ENCODE measurements around the gene MUSTN1.

MUSTN1 gene

GRCh38 chr3:52822363-52822762 lies 12.5 kb downstream of the MUSTN1 start:
- H3K27me3 ChIP-seq (ENCODE audit: insufficient read depth, low read length): no peaks in the 10 kb centered on the region
- no peak overlapping the region for H3K4me2 ChIP-seq (ENCODE audit: low read length)
- no peaks in the 10 kb centered on the region for H3K9me2 ChIP-seq (ENCODE audit: low read depth, low read length)
- H3K9me3 ChIP-seq (ENCODE audit: low read length): no peaks in the 10 kb centered on the region
- H3K79me2 ChIP-seq (ENCODE audit: insufficient read depth, low read length): no peaks in the 10 kb centered on the region
- TF ChIP-seq EZH2 (IDR thresholded peaks at IDR 0.05; ENCODE audit: borderline replicate concordance, low read length): no peak
- H3K4me1 ChIP-seq (ENCODE audit: insufficient read depth, low read length, severe bottlenecking): no peaks in the 10 kb centered on the region
- no peak overlapping the region for H3K9ac ChIP-seq (ENCODE audit: low read length)
- H3K36me3 ChIP-seq (ENCODE audit: insufficient read depth, low read length): no peaks in the 10 kb centered on the region
- no peak overlapping the region for H3K4me3 ChIP-seq (ENCODE audit: low read depth, low read length, poor library complexity, severe bottlenecking)
- H3F3A ChIP-seq (ENCODE audit: insufficient read depth, low read length): no peaks in the 10 kb centered on the region
- no peaks in the 10 kb centered on the region for H4K20me1 ChIP-seq (ENCODE audit: insufficient read depth, low read length)
- no peak overlapping the region for H3K27ac ChIP-seq (ENCODE audit: low read depth, low read length, poor library complexity, severe bottlenecking)
- H2AFZ ChIP-seq (ENCODE audit: low read length): no peak overlapping the region

DNA sequence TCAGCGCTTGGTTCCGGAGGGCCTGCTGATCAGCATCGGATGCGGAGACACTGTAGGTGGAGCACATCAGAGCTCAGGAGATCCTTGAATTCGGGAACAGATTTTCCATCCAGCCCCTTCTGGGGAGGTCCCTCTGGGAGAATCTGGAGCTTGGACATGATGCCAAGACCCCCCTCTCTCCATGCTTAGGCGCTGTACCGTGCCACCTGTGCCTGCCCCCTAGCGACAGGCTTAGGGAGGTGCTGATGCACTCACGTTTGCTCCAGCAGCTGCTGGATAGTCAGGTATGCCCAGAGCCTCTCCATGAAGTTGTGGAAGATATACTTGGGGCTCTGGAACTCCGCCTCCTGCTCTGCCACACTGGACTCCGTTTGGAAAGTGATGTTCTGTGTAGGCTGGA lies 14.1 kb downstream of the MUSTN1 start:
- Histone ChIP-seq H3K27me3 (ENCODE audit: insufficient read depth, low read length) (no peaks in the 10 kb centered on the region), H3K36me3 (ENCODE audit: insufficient read depth, low read length) (no peaks in the 10 kb centered on the region), H3K27ac (ENCODE audit: low read depth, low read length, poor library complexity, severe bottlenecking) (no peak overlapping the region), H3F3A (ENCODE audit: insufficient read depth, low read length) (no peaks in the 10 kb centered on the region), H2AFZ (ENCODE audit: low read length) (no peak overlapping the region), H4K20me1 (ENCODE audit: insufficient read depth, low read length) (no peaks in the 10 kb centered on the region), H3K4me3 (ENCODE audit: low read depth, low read length, poor library complexity, severe bottlenecking) (no peak overlapping the region), H3K9me2 (ENCODE audit: low read depth, low read length) (no peaks in the 10 kb centered on the region), H3K9ac (ENCODE audit: low read length) (no peak overlapping the region), H3K4me1 (ENCODE audit: insufficient read depth, low read length, severe bottlenecking) (no peaks in the 10 kb centered on the region), H3K4me2 (ENCODE audit: low read length) (no peak overlapping the region), H3K79me2 (ENCODE audit: insufficient read depth, low read length) (no peaks in the 10 kb centered on the region), H3K9me3 (ENCODE audit: low read length) (no peaks in the 10 kb centered on the region)
- TF ChIP-seq EZH2 (IDR thresholded peaks at IDR 0.05; ENCODE audit: borderline replicate concordance, low read length): no peak
- TF ChIP-seq, protein P1, sequence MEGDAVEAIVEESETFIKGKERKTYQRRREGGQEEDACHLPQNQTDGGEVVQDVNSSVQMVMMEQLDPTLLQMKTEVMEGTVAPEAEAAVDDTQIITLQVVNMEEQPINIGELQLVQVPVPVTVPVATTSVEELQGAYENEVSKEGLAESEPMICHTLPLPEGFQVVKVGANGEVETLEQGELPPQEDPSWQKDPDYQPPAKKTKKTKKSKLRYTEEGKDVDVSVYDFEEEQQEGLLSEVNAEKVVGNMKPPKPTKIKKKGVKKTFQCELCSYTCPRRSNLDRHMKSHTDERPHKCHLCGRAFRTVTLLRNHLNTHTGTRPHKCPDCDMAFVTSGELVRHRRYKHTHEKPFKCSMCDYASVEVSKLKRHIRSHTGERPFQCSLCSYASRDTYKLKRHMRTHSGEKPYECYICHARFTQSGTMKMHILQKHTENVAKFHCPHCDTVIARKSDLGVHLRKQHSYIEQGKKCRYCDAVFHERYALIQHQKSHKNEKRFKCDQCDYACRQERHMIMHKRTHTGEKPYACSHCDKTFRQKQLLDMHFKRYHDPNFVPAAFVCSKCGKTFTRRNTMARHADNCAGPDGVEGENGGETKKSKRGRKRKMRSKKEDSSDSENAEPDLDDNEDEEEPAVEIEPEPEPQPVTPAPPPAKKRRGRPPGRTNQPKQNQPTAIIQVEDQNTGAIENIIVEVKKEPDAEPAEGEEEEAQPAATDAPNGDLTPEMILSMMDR (IDR thresholded peaks at IDR 0.05; ENCODE audit: low read length): peak; percentile 92

DNA sequence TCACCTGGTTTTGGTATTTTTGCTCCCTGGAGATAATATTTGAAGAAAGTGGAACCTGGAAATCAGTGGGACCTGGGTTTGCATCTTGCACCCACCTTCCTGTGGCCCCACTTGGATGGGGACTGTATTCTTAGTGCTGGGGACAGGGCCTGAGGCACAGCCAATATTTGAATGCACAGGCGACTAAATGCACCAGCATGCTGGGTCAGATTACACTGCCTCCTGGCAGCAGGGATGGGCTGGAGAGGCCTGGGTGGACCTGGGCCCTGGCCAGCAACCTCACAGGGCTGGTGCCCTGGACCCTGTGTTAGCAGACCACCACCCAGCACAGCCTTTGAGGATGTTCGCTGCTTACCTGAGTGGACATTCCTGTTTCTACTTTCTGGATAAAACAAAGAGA lies 14.9 kb downstream of the MUSTN1 start:
- no peak overlapping the region for H3K27ac ChIP-seq (ENCODE audit: low read depth, low read length, poor library complexity, severe bottlenecking)
- H3K4me2 ChIP-seq (ENCODE audit: low read length): no peak overlapping the region

DNA sequence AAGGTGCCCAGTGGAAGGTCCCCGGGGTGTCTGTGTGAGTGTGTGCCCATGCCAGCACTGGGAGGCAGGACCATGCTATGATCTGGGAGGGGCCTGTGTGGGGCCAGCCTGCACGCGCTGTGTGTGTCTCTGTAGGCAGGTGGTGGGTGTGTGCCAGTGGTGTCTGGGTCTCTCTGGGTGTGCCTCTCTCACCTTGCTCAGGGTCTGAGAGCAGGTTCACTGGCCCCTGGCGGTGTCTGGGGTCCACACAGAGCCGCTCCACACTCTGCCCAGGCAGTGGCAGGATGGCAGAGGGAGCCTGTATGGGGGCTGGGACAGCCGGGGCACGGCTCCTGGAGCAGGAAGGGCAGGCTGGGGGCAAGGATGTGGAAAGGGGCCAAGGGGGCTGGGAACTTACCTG lies 17.0 kb downstream of the MUSTN1 start:
- H3K4me1 ChIP-seq (ENCODE audit: insufficient read depth, low read length, severe bottlenecking): no peaks in the 10 kb centered on the region

More for the DNA sequence above, 14.9 kb downstream of the MUSTN1 start:
- TF ChIP-seq, protein P1 (IDR thresholded peaks at IDR 0.05; ENCODE audit: low read length): no peak
- no peak for TF ChIP-seq EZH2 (IDR thresholded peaks at IDR 0.05; ENCODE audit: borderline replicate concordance, low read length)
- no peak overlapping the region for H3K4me3 ChIP-seq (ENCODE audit: low read depth, low read length, poor library complexity, severe bottlenecking)
- no peaks in the 10 kb centered on the region for H3K9me2 ChIP-seq (ENCODE audit: low read depth, low read length)
- no peaks in the 10 kb centered on the region for H3K79me2 ChIP-seq (ENCODE audit: insufficient read depth, low read length)
- H3K36me3 ChIP-seq (ENCODE audit: insufficient read depth, low read length): no peaks in the 10 kb centered on the region
- no peaks in the 10 kb centered on the region for H3K9me3 ChIP-seq (ENCODE audit: low read length)
- no peaks in the 10 kb centered on the region for H4K20me1 ChIP-seq (ENCODE audit: insufficient read depth, low read length)
- H3K27me3 ChIP-seq (ENCODE audit: insufficient read depth, low read length): no peaks in the 10 kb centered on the region
- no peak overlapping the region for H2AFZ ChIP-seq (ENCODE audit: low read length)
- H3K9ac ChIP-seq (ENCODE audit: low read length): no peak overlapping the region
- H3F3A ChIP-seq (ENCODE audit: insufficient read depth, low read length): no peaks in the 10 kb centered on the region
- H3K4me1 ChIP-seq (ENCODE audit: insufficient read depth, low read length, severe bottlenecking): no peaks in the 10 kb centered on the region

More for the DNA sequence above, 17.0 kb downstream of the MUSTN1 start:
- Histone ChIP-seq H3K9me2 (ENCODE audit: low read depth, low read length) (no peaks in the 10 kb centered on the region), H3K27me3 (ENCODE audit: insufficient read depth, low read length) (no peaks in the 10 kb centered on the region), H3K36me3 (ENCODE audit: insufficient read depth, low read length) (no peaks in the 10 kb centered on the region), H3K4me3 (ENCODE audit: low read depth, low read length, poor library complexity, severe bottlenecking) (no peak overlapping the region), H3K4me2 (ENCODE audit: low read length) (no peak overlapping the region), H2AFZ (ENCODE audit: low read length) (no peak overlapping the region), H4K20me1 (ENCODE audit: insufficient read depth, low read length) (no peaks in the 10 kb centered on the region), H3K27ac (ENCODE audit: low read depth, low read length, poor library complexity, severe bottlenecking) (no peak overlapping the region), H3K9me3 (ENCODE audit: low read length) (no peaks in the 10 kb centered on the region), H3K79me2 (ENCODE audit: insufficient read depth, low read length) (no peaks in the 10 kb centered on the region), H3F3A (ENCODE audit: insufficient read depth, low read length) (no peaks in the 10 kb centered on the region), H3K9ac (ENCODE audit: low read length) (no peak overlapping the region)
- TF ChIP-seq, protein P1 (IDR thresholded peaks at IDR 0.05; ENCODE audit: low read length): no peak
- TF ChIP-seq EZH2 (IDR thresholded peaks at IDR 0.05; ENCODE audit: borderline replicate concordance, low read length): no peak
